HG03378 (cell line): ENCODE measurements around the gene KCNMB3.

Source experiments
- ATAC-seq: cut with Tn5 transposase; IDR thresholded peaks from one replicate; pipeline ENCODE4 v1.9.1; 2021; ENCODE audit warnings: mild to moderate bottlenecking, moderate library complexity; ENCODE audit not compliant: unreplicated experiment

Gene KCNMB3

GRCh38 chr3:179200790-179201189 lies 50.1 kb downstream of the KCNMB3 start:
- no peak for ATAC-seq

DNA sequence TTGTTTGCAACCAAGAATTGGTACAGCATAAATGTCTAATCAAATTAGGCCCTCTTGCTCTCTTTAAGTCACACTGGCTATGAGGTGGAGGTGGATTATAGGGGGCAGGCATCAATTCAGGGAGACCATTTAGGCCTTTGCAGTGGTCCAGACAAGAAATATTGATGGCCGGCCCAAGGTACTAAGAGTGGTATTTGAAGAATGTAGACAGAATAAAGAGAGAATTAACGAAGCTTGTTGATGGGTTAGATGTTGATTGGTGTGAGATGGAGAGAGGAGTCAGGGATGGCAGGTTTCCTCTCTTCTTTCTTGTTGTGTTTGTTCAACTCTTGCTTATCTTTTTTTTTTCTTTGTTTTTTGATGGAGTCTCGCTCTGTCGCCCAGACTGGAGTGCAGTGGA lies 54.2 kb downstream of the KCNMB3 start:
- no peak for ATAC-seq

- peak; percentile 75 for ATAC-seq
These were observed 54.8 kb downstream of the KCNMB3 start for GRCh38 chr3:179196098-179196497.

- ATAC-seq = no peak
These were observed 56.0 kb downstream of the KCNMB3 start for GRCh38 chr3:179194931-179195330.
